HG03196 (cell line): ENCODE results near the gene C1orf52.

ENCODE experiments used
- ATAC-seq: cut with Tn5 transposase; IDR thresholded peaks from one replicate; pipeline ENCODE4 v1.9.1; 2021; ENCODE audit not compliant: unreplicated experiment

The C1orf52 gene

DNA sequence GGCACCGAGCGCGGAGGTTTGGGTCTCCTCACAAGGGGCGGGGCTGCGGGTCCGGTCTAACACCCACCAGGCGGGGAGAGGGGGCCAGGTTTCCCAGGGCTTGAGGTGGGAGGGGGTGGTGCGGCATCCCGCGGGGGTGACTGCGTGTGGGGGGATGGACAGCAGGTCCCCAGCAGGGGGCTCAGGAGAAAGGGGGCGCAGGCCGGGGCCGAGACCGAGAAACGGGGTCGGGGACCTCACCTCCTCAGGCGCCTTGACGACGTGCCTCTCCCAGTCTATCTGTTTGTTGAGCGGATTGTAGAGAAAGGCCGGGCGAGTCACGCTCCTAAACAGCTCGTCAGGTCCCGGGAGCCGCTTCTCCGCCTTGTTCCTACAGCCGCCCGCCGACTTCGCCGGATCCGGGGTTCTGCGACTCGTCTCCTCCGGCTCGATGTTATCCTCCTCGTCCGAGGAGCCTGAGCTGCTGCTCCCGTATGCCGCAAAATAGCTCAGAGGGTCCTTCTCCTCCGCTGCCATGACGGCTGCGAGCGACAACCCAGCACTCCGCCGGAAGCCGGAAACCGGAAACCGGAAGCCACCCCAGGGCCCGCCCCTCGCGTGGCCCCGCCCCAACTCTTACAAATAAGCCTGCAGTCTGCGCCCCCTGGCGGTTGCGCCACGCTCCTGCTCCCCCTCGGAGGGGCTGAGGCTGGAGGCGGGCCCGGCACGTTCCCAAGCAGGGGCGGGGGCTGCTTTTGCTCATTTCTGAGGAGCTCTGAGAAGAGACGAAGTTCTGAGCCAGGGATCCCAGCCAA, at the start of gene C1orf52:
C1orf52 (minus strand) TSS at position 545 of the 794 bp plus-strand sequence; CDS start at position 516, 29 bp downstream.
- peak; percentile 99 for ATAC-seq

DNA sequence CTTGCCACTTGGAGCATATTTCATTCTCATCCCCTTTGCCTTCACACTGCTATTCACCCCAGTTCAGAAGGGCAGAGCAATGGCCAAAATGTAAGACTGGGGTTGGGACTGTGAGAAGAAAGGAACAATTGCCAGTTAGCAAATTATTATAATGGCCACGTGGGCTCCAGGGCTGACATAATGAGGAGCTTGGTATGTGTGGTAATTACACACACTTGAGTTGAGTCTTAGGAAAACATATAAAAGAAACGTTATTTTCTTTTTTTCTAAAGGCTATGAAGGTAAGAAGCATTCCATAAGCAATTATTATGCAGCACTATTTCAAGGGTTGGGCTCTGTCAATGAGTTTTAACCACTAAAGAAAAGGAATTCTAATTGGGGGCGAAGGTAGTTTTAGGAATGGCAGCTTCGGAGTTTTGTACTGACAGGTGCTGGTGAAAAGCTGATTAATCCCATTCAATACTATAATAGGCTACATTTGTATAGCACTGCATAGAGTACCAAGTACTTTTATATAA, 49.4 kb upstream of the C1orf52 start:
- no peak for ATAC-seq

GRCh38 chr1:85307987-85308832, 48.7 kb upstream of the C1orf52 start:
- ATAC-seq = peak; percentile 82

GRCh38 chr1:85306236-85306635, 46.8 kb upstream of the C1orf52 start:
- no peak for ATAC-seq

DNA sequence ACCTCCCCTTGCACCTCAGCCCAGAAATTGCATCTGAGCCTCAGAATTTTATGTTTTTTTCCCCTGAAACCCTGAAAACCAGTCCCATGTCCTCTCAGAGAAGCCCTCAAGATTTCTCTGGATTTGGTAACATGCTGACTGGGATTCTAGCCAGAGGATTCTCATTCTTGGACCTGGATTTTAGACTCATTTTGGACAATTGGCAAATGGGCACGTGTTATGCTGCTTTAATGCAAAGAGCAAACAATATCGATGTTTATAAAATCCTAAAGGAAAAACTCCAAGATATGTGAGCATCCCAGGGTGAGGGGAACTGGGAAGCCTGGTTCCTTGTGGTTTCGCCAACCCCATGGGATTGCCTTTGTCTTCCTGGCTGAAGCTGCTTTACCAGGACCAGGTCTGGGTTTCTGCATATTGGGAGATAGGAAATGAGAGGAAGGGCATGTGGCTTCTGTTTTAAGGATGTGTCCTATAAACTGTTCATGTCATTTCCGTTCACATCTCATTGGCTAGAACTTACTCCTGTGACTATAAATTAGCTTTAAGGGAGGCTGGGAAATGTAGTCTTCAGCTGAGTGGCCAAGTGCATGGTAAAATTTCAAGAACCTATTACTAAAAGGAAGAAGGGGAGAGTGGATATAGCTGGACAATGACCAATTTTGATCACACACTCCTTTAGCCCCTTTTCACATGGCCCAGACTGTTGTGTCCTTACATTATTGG, 44.1 kb upstream of the C1orf52 start:
- no peak for ATAC-seq

- no peak for ATAC-seq
Observed at GRCh38 chr1:85300140-85300539, 40.7 kb upstream of the C1orf52 start.

- peak; percentile 94 for ATAC-seq
Observed at GRCh38 chr1:85297855-85298629, 38.6 kb upstream of the C1orf52 start.

GRCh38 chr1:85297538-85297854, 38.0 kb upstream of the C1orf52 start:
- no peak for ATAC-seq

- ATAC-seq = no peak
Observed at GRCh38 chr1:85296980-85297379, 37.5 kb upstream of the C1orf52 start.

GRCh38 chr1:85295654-85296053, 36.2 kb upstream of the C1orf52 start:
- no peak for ATAC-seq

DNA sequence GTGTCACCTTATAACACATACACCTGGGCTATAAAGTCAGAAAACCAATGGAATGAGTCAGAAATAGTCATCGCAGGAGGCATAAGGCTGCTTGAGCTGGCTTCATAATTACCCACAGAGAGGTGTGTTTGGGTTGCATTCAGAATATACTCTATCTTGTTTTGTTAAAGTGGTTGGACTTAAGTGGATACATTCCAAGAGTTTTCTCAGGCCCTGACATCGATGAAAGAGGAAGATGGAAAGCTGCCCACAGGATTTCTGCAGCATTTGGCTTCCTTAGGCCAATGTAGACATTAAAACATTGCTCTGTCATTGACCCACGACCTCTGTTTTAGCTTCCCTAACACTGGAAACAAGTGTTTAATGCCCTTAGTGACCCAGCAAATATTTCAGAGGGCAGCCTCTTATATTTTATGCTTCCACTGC, 35.6 kb upstream of the C1orf52 start:
- ATAC-seq = no peak

DNA sequence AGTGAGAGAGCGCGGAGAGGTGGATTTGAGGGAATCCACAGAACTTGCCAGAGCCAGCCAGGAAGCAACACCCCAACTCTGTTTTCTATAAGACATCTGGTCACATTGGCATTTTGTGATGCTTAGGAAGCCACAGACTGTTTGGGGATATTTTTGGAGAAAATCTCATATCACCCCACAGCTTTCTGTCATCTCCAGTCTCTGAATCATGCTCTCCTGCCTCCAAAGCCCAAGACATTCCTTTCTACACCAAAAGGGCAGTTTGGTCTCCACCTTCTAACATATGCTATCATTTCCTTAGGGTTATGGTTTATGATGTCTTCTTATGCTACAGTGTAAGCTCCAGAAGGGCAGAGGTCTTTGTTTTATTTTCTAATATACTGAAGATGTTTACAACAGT, 31.4 kb upstream of the C1orf52 start:
- no peak for ATAC-seq

DNA sequence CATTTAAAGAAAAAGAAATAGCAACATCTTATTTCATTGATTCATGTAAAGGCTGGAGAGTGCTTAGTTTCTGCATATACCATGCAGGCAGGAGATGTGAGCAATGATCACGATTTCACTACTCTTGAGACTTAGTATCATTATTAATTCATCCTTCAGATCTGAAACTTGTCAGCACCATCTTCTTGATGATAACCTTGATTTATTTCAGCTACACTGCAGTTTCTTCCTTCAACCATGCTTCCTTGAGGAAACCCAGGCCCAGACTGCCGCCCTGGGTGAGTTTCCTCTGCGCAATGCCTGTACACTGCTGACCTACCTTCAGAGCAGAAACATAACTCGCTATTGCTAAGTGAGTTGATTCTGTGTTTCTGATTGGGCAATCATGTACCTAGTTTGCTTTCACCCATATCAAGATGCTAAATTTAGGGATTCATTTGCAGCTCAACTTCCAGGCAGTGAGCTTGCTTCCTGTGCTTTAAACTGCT, 30.4 kb upstream of the C1orf52 start:
- ATAC-seq = no peak

GRCh38 chr1:85289207-85289847, 29.9 kb upstream of the C1orf52 start:
- ATAC-seq = no peak

GRCh38 chr1:85284202-85284601, 24.7 kb upstream of the C1orf52 start:
- ATAC-seq = no peak

- ATAC-seq = no peak
Observed at GRCh38 chr1:85283475-85284199, 24.2 kb upstream of the C1orf52 start.

- ATAC-seq = no peak
Observed at GRCh38 chr1:85282424-85282823, 23.0 kb upstream of the C1orf52 start.

- ATAC-seq = no peak
Observed at GRCh38 chr1:85280636-85281035, 21.2 kb upstream of the C1orf52 start.

GRCh38 chr1:85279458-85280080, 20.1 kb upstream of the C1orf52 start:
- ATAC-seq = no peak
